Measurements from ENCODE around the gene MINK1.

Gene MINK1

GRCh38 chr17:4800462-4801196 lies 32.5 kb upstream of the MINK1 start:
- TF ChIP-seq CTCF (IDR thresholded peaks at IDR 0.05; ENCODE audit: control extremely low read depth, extremely low read depth, low read depth, missing control alignments) = no peak
- DNase-seq (ENCODE audit: extremely low spot score) = no peak
- CTCF ChIA-PET = interaction anchor here (5.0 kb wide), 1 partner anchor 10 kb away, joined by 20 read pairs; no protein-coding TSS in a partner anchor
- POLR2A ChIA-PET = no interaction called here

GRCh38 chr17:4802228-4802627 lies 30.9 kb upstream of the MINK1 start, which contains the start of gene C17orf114:
C17orf114 (minus strand) TSS chr17:4802328.
- no peak for DNase-seq (ENCODE audit: extremely low spot score)
- no peak for TF ChIP-seq CTCF (IDR thresholded peaks at IDR 0.05; ENCODE audit: control extremely low read depth, extremely low read depth, low read depth, missing control alignments)
- POLR2A ChIA-PET = no interaction called here
- CTCF ChIA-PET = interaction anchor here (5.0 kb wide), 1 partner anchor 12 kb away, joined by 20 read pairs; no protein-coding TSS in a partner anchor

GRCh38 chr17:4806456-4806776 lies 26.7 kb upstream of the MINK1 start:
- ChIA-PET CTCF (interaction anchor here (1.0 to 3.1 kb wide), 4 partner anchors 10 to 75 kb away, joined by 3 to 19 read pairs (median 7); partner anchors contain the start of gene PSMB6), POLR2A (interaction anchor here (0.8 to 1.2 kb wide), 4 partner anchors 9 to 94 kb away, joined by 3 to 4 read pairs (median 4); partner anchors contain the start of gene PSMB6)
- DNase-seq (ENCODE audit: extremely low spot score) = no peak

GRCh38 chr17:4806777-4807604 lies 26.1 kb upstream of the MINK1 start, which contains the start of gene PLD2:
PLD2 (plus strand) TSS chr17:4807152; CDS start chr17:4807773, 621 bp downstream.
- ChIA-PET POLR2A (interaction anchor here (0.6 to 1.2 kb wide), 5 partner anchors 9 to 426 kb away, joined by 3 to 4 read pairs (median 4); partner anchors contain the start of gene PSMB6), CTCF (interaction anchor here (1.0 to 3.1 kb wide), 5 partner anchors 11 to 74 kb away, joined by 3 to 19 read pairs (median 6); partner anchors contain the start of gene PSMB6)
- DNase-seq (ENCODE audit: extremely low spot score) = peak; percentile 100
- TF ChIP-seq CTCF (IDR thresholded peaks at IDR 0.05; ENCODE audit: control extremely low read depth, extremely low read depth, low read depth, missing control alignments) = no peak

More at GRCh38 chr17:4806456-4806776, 26.7 kb upstream of the MINK1 start:
- no peak for TF ChIP-seq CTCF (IDR thresholded peaks at IDR 0.05; ENCODE audit: control extremely low read depth, extremely low read depth, low read depth, missing control alignments)

GRCh38 chr17:4807605-4808377 lies 25.3 kb upstream of the MINK1 start:
- POLR2A ChIA-PET = no interaction called here

More at GRCh38 chr17:4807605-4808377, 25.3 kb upstream of the MINK1 start:
- TF ChIP-seq CTCF (IDR thresholded peaks at IDR 0.05; ENCODE audit: control extremely low read depth, extremely low read depth, low read depth, missing control alignments) = no peak
- CTCF ChIA-PET = interaction anchor here (1.0 to 3.1 kb wide), 5 partner anchors 11 to 73 kb away, joined by 3 to 19 read pairs (median 6); partner anchors contain the start of gene PSMB6
- DNase-seq (ENCODE audit: extremely low spot score) = no peak

Measured in GM10248 (cell line).